AG09319 (cell line): ENCODE measurements around the gene AGFG2.

Experiments used
- DNase-seq: peaks from one replicate; pipeline ENCODE4 v3.0.0-alpha.2; 2010; ENCODE audit warnings: low read depth; ENCODE audit errors: extremely low read depth
- CTCF ChIP-seq: IDR thresholded peaks from 2 replicates; pipeline ENCODE4 v1.5.1; 2011; ENCODE audit warnings: low read depth, mild to moderate bottlenecking, inconsistent platforms, low read length, moderate library complexity

The AGFG2 gene

GRCh38 chr7:100604028-100604975 lies 65.3 kb downstream of the AGFG2 start:
- no peak for DNase-seq

GRCh38 chr7:100604976-100605911 lies 66.2 kb downstream of the AGFG2 start:
- DNase-seq = no peak
- no peak for TF ChIP-seq CTCF

More at GRCh38 chr7:100604028-100604975, 65.3 kb downstream of the AGFG2 start:
- TF ChIP-seq CTCF = peak; percentile 29

- DNase-seq = no peak
- no peak for TF ChIP-seq CTCF
Measured at GRCh38 chr7:100606313-100606712, 67.3 kb downstream of the AGFG2 start.

- TF ChIP-seq CTCF = no peak
- no peak for DNase-seq
Measured at GRCh38 chr7:100607111-100607510, 68.1 kb downstream of the AGFG2 start.

DNA sequence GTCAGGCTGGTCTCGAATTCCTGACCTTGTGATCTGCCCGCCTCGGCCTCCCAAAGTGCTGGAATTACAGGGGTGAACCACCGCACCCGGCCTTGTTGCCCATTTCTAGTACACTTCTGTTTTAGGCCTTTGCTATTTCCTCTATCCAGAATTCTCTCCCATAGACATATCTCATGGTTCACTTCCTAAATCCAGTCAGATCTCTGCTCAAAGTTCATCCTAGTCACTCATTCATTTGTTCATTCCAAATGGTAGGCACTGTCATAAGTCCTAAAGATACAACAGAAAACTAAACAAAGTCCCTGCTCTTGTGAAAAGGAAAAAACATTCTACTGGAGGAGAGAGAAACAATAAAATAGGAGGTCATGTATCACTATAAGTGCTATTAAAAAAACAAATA lies 71.0 kb downstream of the AGFG2 start:
- no peak for TF ChIP-seq CTCF
- DNase-seq = no peak

GRCh38 chr7:100611983-100612729 lies 73.2 kb downstream of the AGFG2 start, which contains the start of gene MOSPD3:
MOSPD3 (plus strand) TSS chr7:100612540; CDS start chr7:100612792, 252 bp downstream.
- no peak for TF ChIP-seq CTCF
- peak; percentile 97 for DNase-seq
